H1 (cell line): ENCODE results near the gene KLHL26. TPM values are rescaled to one million over a fixed set of nuclear protein-coding genes. Genes with fewer than 3 reads are reported as not detected.

Experiments used
- CTCF ChIA-PET: fragments of 300-600 bp; sonication (Branson Sonifier 250); formaldehyde crosslinking; loops from one replicate; lab custom pipeline; 2021; ENCODE audit not compliant: partially characterized antibody; lab: Charles Lee
- POLR2A ChIA-PET: fragments of 300-600 bp; sonication (Branson Sonifier 250); formaldehyde crosslinking; loops from one replicate; lab custom pipeline; 2021; ENCODE audit warnings: inconsistent platforms; ENCODE audit not compliant: partially characterized antibody; lab: Charles Lee
- DNase-seq, 2 experiments: peaks; one replicate each; pipeline versions ENCODE4 v3.0.0 to v3.0.0-alpha.2; 2010 to 2022; ENCODE audit warnings: low spot score in 2 of 2, low read depth in 1 of 2, mixed read lengths in 1 of 2
- FAIRE-seq: peaks from 2 replicates; lab custom pipeline; 2011; peaks lifted over from hg19 to GRCh38; lab: Jason Lieb, UNC
- H2AFZ ChIP-seq: 2 replicates; pipeline ENCODE4 v1.8.1; 2012; ENCODE audit warnings: low read length, inconsistent platforms
- H2AK5ac ChIP-seq: 2 replicates; pipeline ENCODE4 v1.6.1; 2013; ENCODE audit warnings: low read depth, low read length
- H2BK120ac ChIP-seq: replicated peaks from 2 replicates; pipeline ENCODE3; 2013; ENCODE audit warnings: low read depth, low read length, inconsistent platforms
- H2BK12ac ChIP-seq: 2 replicates; pipeline ENCODE4 v1.6.1; 2013; ENCODE audit warnings: low read depth, low read length
- H2BK15ac ChIP-seq: 2 replicates; pipeline ENCODE4 v1.6.1; 2013; ENCODE audit warnings: low read length
- H2BK20ac ChIP-seq: 2 replicates; pipeline ENCODE4 v1.6.1; 2013; ENCODE audit warnings: low read length
- H2BK5ac ChIP-seq: 2 replicates; pipeline ENCODE4 v1.6.1; 2013; ENCODE audit warnings: low read depth, low read length
- H3K14ac ChIP-seq: 2 replicates; pipeline ENCODE4 v1.6.1; 2013; ENCODE audit warnings: inconsistent platforms; ENCODE audit not compliant: insufficient read length
- H3K18ac ChIP-seq: 2 replicates; pipeline ENCODE4 v1.6.1; 2013; ENCODE audit warnings: low read length; ENCODE audit errors: extremely low read depth
- H3K23ac ChIP-seq: 2 replicates; pipeline ENCODE4 v1.6.1; 2013; ENCODE audit warnings: inconsistent platforms; ENCODE audit not compliant: insufficient read length
- H3K23me2 ChIP-seq: 2 replicates; pipeline ENCODE4 v1.6.1; 2013; ENCODE audit warnings: low read depth, low read length
- H3K27ac ChIP-seq: 2 replicates; pipeline ENCODE4 v1.6.1; 2011; ENCODE audit warnings: low read depth, low read length, inconsistent platforms
- H3K27me3 ChIP-seq, 4 experiments: replicated peaks in 1 of 4; 1 replicate in 1 of 4; 2 replicates in 3 of 4; pipeline versions ENCODE4 v1.6.1 to v1.8.1; 2011 to 2013; ENCODE audit warnings: low read length in 3 of 4, mild to moderate bottlenecking in 3 of 4, inconsistent platforms in 2 of 4, mixed read lengths in 2 of 4, moderate library complexity in 1 of 4; ENCODE audit not compliant: control insufficient read depth in 3 of 4, insufficient read depth in 3 of 4; ENCODE audit errors: extremely low read depth in 1 of 4
- H3K36me3 ChIP-seq, 4 experiments: 2 replicates each; pipeline versions ENCODE4 v1.6.1 to v1.8.1; 2011 to 2013; ENCODE audit warnings: mild to moderate bottlenecking in 4 of 4, low read length in 3 of 4, moderate library complexity in 2 of 4, control low read depth in 1 of 4, inconsistent platforms in 1 of 4; ENCODE audit not compliant: insufficient read depth in 4 of 4, control insufficient read depth in 2 of 4
- H3K4ac ChIP-seq: replicated peaks from 2 replicates; pipeline ENCODE3; 2013; ENCODE audit warnings: low read length, low read depth, mixed read lengths, inconsistent platforms; ENCODE audit not compliant: insufficient read length
- H3K4me1 ChIP-seq, 4 experiments: replicated peaks in 1 of 4; 1 replicate in 1 of 4; 2 replicates in 3 of 4; pipeline versions ENCODE4 v1.6.1 to v1.8.1; 2011 to 2013; ENCODE audit warnings: low read length in 3 of 4, inconsistent platforms in 2 of 4, mixed read lengths in 1 of 4; ENCODE audit not compliant: insufficient read depth in 4 of 4, control insufficient read depth in 3 of 4
- H3K4me2 ChIP-seq, 2 experiments: 2 replicates each; pipeline versions ENCODE4 v1.6.1 to v1.8.1; 2011 to 2013; ENCODE audit warnings: low read depth in 2 of 2, low read length in 2 of 2, control low read depth in 1 of 2, inconsistent platforms in 1 of 2, mild to moderate bottlenecking in 1 of 2; ENCODE audit not compliant: insufficient read depth in 1 of 2
- H3K4me3 ChIP-seq, 4 experiments: fragments of 200-600, 300-600 bp in 1 of 4; sonication (generic), shearing (Covaris generic), sonication (Bioruptor Twin) in 1 of 4; 2 replicates each; pipeline versions ENCODE4 v1.5.1 to v1.8.1; 2011 to 2016; ENCODE audit warnings: low read length in 4 of 4, low read depth in 3 of 4, control low read depth in 2 of 4, inconsistent platforms in 2 of 4, mild to moderate bottlenecking in 2 of 4, mixed read lengths in 1 of 4, moderate library complexity in 1 of 4; ENCODE audit not compliant: insufficient read depth in 2 of 4; ENCODE audit errors: extremely low read depth in 1 of 4
- H3K56ac ChIP-seq: replicated peaks from 2 replicates; pipeline ENCODE3; 2013; ENCODE audit warnings: low read depth, mild to moderate bottlenecking, mixed read lengths, low read length, inconsistent platforms; ENCODE audit not compliant: insufficient read length
- H3K79me1 ChIP-seq: 2 replicates; pipeline ENCODE4 v1.6.1; 2013; ENCODE audit warnings: low read depth, low read length, control low read depth
- H3K79me2 ChIP-seq, 2 experiments: 2 replicates each; pipeline versions ENCODE4 v1.6.1 to v1.8.1; 2012 to 2013; ENCODE audit warnings: low read length in 2 of 2, mild to moderate bottlenecking in 2 of 2, inconsistent platforms in 1 of 2; ENCODE audit not compliant: insufficient read depth in 2 of 2, control insufficient read depth in 1 of 2
- H3K9ac ChIP-seq, 4 experiments: replicated peaks in 1 of 4; 1 replicate in 1 of 4; 2 replicates in 3 of 4; pipeline versions ENCODE4 v1.6.1 to v1.8.1; 2011 to 2013; ENCODE audit warnings: low read depth in 3 of 4, low read length in 3 of 4, control low read depth in 2 of 4, mild to moderate bottlenecking in 2 of 4, moderate library complexity in 2 of 4, inconsistent platforms in 1 of 4; ENCODE audit errors: extremely low read depth in 1 of 4
- H3K9me3 ChIP-seq, 2 experiments: 2 replicates each; pipeline versions ENCODE4 v1.6.1 to v1.8.1; 2012 to 2013; ENCODE audit warnings: mild to moderate bottlenecking in 2 of 2, moderate library complexity in 2 of 2, control low read depth in 1 of 2, inconsistent platforms in 1 of 2, low read depth in 1 of 2, low read length in 1 of 2, mixed read lengths in 1 of 2; ENCODE audit not compliant: insufficient read depth in 2 of 2
- H4K20me1 ChIP-seq, 2 experiments: replicated peaks in 1 of 2; 2 replicates each; pipeline versions ENCODE3 to v1.8.1; 2011 to 2013; ENCODE audit warnings: inconsistent platforms in 2 of 2, low read length in 2 of 2, mild to moderate bottlenecking in 1 of 2; ENCODE audit not compliant: insufficient read depth in 2 of 2, control insufficient read depth in 1 of 2
- H4K5ac ChIP-seq: 2 replicates; pipeline ENCODE4 v1.6.1; 2013; ENCODE audit warnings: low read length, low read depth, mixed read lengths, inconsistent platforms; ENCODE audit not compliant: insufficient read length
- H4K8ac ChIP-seq: 2 replicates; pipeline ENCODE4 v1.8.0; 2013; ENCODE audit warnings: mild to moderate bottlenecking, moderate library complexity, low read length, inconsistent platforms; ENCODE audit not compliant: insufficient read depth; ENCODE audit errors: extremely low read depth
- H4K91ac ChIP-seq: replicated peaks from 2 replicates; pipeline ENCODE3; 2013; ENCODE audit warnings: low read length, mixed read lengths, inconsistent platforms; ENCODE audit not compliant: insufficient read length
- CBX8 ChIP-seq: fragments of 300-800, 300-1000 bp; sonication (generic); IDR thresholded peaks from 2 replicates; pipeline ENCODE4 v1.7.1; 2016; ENCODE audit warnings: low read depth, low read length, borderline replicate concordance
- CEBPB ChIP-seq: IDR thresholded peaks from 2 replicates; pipeline ENCODE4 v1.6.1; 2012; ENCODE audit warnings: low read depth, low read length
- EGR1 ChIP-seq: IDR thresholded peaks from 2 replicates; pipeline ENCODE4 v1.6.1; 2011; ENCODE audit warnings: low read depth, low read length, borderline replicate concordance
- NRF1 ChIP-seq: IDR thresholded peaks from 2 replicates; pipeline ENCODE4 v1.6.1; 2011; ENCODE audit warnings: mild to moderate bottlenecking, low read depth, low read length, improper control_type of control experiment
- RNF2 ChIP-seq: fragments of 200-900, 300-1000 bp; sonication (generic); IDR thresholded peaks from 2 replicates; pipeline ENCODE4 v1.7.1; 2016; ENCODE audit warnings: borderline replicate concordance, low read depth, mild to moderate bottlenecking, antibody characterized with exemption, low read length; ENCODE audit not compliant: poor library complexity, severe bottlenecking; ENCODE audit errors: missing control alignments
- SUZ12 ChIP-seq: fragments of 200-600 bp; sonication (generic); IDR thresholded peaks from 2 replicates; pipeline ENCODE4 v1.6.1; 2012; ENCODE audit warnings: mild to moderate bottlenecking, inconsistent platforms, low read length, moderate library complexity, mixed read lengths
- YY1 ChIP-seq: IDR thresholded peaks from 2 replicates; pipeline ENCODE4 v1.6.1; 2011; ENCODE audit warnings: low read depth, mild to moderate bottlenecking, low read length
- WGBS, 2 experiments: shearing (Covaris generic) in 1 of 2; methylation state at CpG; one replicate each; pipeline versions ENCODE4 v1.1.6 to v1.1.7; 2013 to 2015; ENCODE audit warnings: low lambda C conversion rate in 2 of 2, mixed read lengths in 2 of 2, inconsistent platforms in 1 of 2, low coverage in 1 of 2, missing lambda C conversion rate in 1 of 2; ENCODE audit not compliant: insufficient replicate concordance in 2 of 2, insufficient coverage in 1 of 2, insufficient read length in 1 of 2; ENCODE audit errors: extremely low coverage in 1 of 2, missing lambda C conversion rate in 1 of 2; 5-methylcytosine and 5-hydroxymethylcytosine counted together
- polyA plus RNA-seq, 7 experiments: library from polyadenylated mRNA; depleted of rRNA in 3 of 7; stranded (reverse) in 5 of 7; unstranded in 2 of 7; fragments of >200 nt in 5 of 7; fragments of 200-250 nt in 2 of 7; gene quantifications; 1 replicate in 5 of 7; 2 replicates in 1 of 7; 4 replicates in 1 of 7; pipeline versions ENCODE4 v1.2.1 to v1.2.3, GENCODE V29; 2011 to 2013; ENCODE audit warnings: missing spikeins in 2 of 7, mixed read lengths in 2 of 7
- total RNA-seq: library from RNA; stranded (reverse); fragmentation: NEBNext Ultra II Directional; extraction: Animal tissue kit (Norgen Biotek cat#: 25700); gene quantifications from 2 replicates; pipeline ENCODE4 v1.2.1, GENCODE V29; 2021
- TF ChIP-seq, protein P1 (sequence below): IDR thresholded peaks from 2 replicates; pipeline ENCODE4 v1.6.1; 2012; ENCODE audit warnings: inconsistent platforms
- TF ChIP-seq, protein P2 (sequence below): IDR thresholded peaks from 2 replicates; pipeline ENCODE4 v1.6.1; 2012; ENCODE audit warnings: inconsistent platforms

Gene KLHL26
- total and polyA plus RNA-seq, 2 of the 8 experiments (the other 6 are each of a cell fraction or from before 2014, with no cell fraction given) = 2.2 to 8.8 TPM

GRCh38 chr19:18612772-18613588 is 23.8 kb upstream of the KLHL26 start, which contains the start of gene TMEM59L:
Gene TMEM59L, plus strand, starts transcription at chr19:18612870. Its CDS starts 89 bp downstream, at chr19:18612959.
- Histone ChIP-seq H3K4me1 (peaks cover 27 to 45% (median 31%) of the 10 kb centered on the region in 4 experiments), H3K36me3 (peaks cover 0 to 3% (median 0%) of the 10 kb centered on the region in 4 experiments; a peak in 1 of 8 replicates), H2BK20ac (no peak within 1 kb of the TSS; the same call in 1 of the 2 replicates), H4K20me1 (peaks cover 0 to 15% of the 10 kb centered on the region in 2 experiments), H2BK15ac (peak within 1 kb of the TSS; percentile 65; the same call in 1 of the 2 replicates), H4K8ac (peak within 1 kb of the TSS; percentile 45), H2BK120ac (no peak within 1 kb of the TSS), H3K79me1 (no peaks in the 10 kb centered on the region), H3K27ac (no peak within 1 kb of the TSS), H3K79me2 (no peaks in the 10 kb centered on the region), H3K14ac (no peak within 1 kb of the TSS), H3K27me3 (peaks cover 54 to 74% (median 70%) of the 10 kb centered on the region in 4 experiments), H3K4me2 (peak within 1 kb of the TSS; percentile 95 to 96), H4K5ac (no peak within 1 kb of the TSS), H2AK5ac (no peak within 1 kb of the TSS; the same call in 1 of the 2 replicates), H3K23ac (no peak within 1 kb of the TSS), H3K56ac (no peak within 1 kb of the TSS), H2AFZ (peak within 1 kb of the TSS; percentile 63; the same call in 1 of the 2 replicates), H3K23me2 (peaks cover 21% of the 10 kb centered on the region), H4K91ac (peak within 1 kb of the TSS; percentile 65), H3K18ac (peak within 1 kb of the TSS; percentile 51), H2BK5ac (peak within 1 kb of the TSS; percentile 27; the same call in 1 of the 2 replicates), H3K9me3 (no peaks in the 10 kb centered on the region), H3K4ac (peak within 1 kb of the TSS; percentile 14), H3K9ac (peak within 1 kb of the TSS in 1 of 4 experiments; percentile 39; a peak in 4 of 7 replicates), H2BK12ac (peak within 1 kb of the TSS; percentile 97; the same call in 1 of the 2 replicates), H3K4me3 (peak within 1 kb of the TSS; percentile 39 to 75 (median 49))
- POLR2A ChIA-PET = interaction anchor here (1.0 to 2.9 kb wide), 7 partner anchors 8 to 36 kb away, joined by 3 to 21 read pairs (median 6); partner anchors contain the start of gene REX1BD
- WGBS, 2 experiments = 4% methylated on average over 39 of the region's 70 CpGs; no CpG with 5 or more reads in 1 of the 2 experiments
- no peak for FAIRE-seq
- peak in 1 of 2 experiments; percentile 82 for DNase-seq
- CTCF ChIA-PET = interaction anchor here (0.9 to 1.6 kb wide), 11 partner anchors 8 to 143 kb away, joined by 3 to 7 read pairs (median 4); no protein-coding TSS in a partner anchor
- TF ChIP-seq RNF2 = peak; percentile 73
- TF ChIP-seq, protein P1, sequence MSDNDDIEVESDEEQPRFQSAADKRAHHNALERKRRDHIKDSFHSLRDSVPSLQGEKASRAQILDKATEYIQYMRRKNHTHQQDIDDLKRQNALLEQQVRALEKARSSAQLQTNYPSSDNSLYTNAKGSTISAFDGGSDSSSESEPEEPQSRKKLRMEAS = peak; percentile 35; the same call in 1 of the 2 replicates
- no peak for TF ChIP-seq EGR1
- TF ChIP-seq CEBPB = no peak
- no peak for TF ChIP-seq CBX8
- TF ChIP-seq, protein P2, sequence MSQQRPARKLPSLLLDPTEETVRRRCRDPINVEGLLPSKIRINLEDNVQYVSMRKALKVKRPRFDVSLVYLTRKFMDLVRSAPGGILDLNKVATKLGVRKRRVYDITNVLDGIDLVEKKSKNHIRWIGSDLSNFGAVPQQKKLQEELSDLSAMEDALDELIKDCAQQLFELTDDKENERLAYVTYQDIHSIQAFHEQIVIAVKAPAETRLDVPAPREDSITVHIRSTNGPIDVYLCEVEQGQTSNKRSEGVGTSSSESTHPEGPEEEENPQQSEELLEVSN = 0 out of 2 replicates have a peak, but pooled peaks have one; percentile 10
- no peak for TF ChIP-seq NRF1
- TF ChIP-seq YY1 = no peak
- peak; percentile 83 for TF ChIP-seq SUZ12
